ENCODE measurements around the gene SMIM44.
"Not testable (repeated sequence)": the region's sequence is repeated elsewhere in the genome, so short reads cannot be mapped to it uniquely, and the experiment has no call there.

The SMIM44 gene

GRCh38 chr19:3511506-3512251 is 28.4 kb upstream of the SMIM44 start:
- no peak for FAIRE-seq
- no peak for DNase-seq (ENCODE audit: insufficient read length, low spot score)
- no peak for TF ChIP-seq CTCF (IDR thresholded peaks at IDR 0.05; ENCODE audit: insufficient read depth, missing control alignments)

- no peak for DNase-seq (ENCODE audit: insufficient read length, low spot score)
- TF ChIP-seq CTCF (IDR thresholded peaks at IDR 0.05; ENCODE audit: insufficient read depth, missing control alignments): no peak
- FAIRE-seq: no peak
Observed at GRCh38 chr19:3510727-3511126, 27.5 kb upstream of the SMIM44 start.

GRCh38 chr19:3509566-3509989 is 26.3 kb upstream of the SMIM44 start:
- FAIRE-seq: no peak
- no peak for TF ChIP-seq CTCF (IDR thresholded peaks at IDR 0.05; ENCODE audit: insufficient read depth, missing control alignments)
- no peak for DNase-seq (ENCODE audit: insufficient read length, low spot score)

GRCh38 chr19:3508771-3509535 is 25.7 kb upstream of the SMIM44 start:
- no peak for FAIRE-seq
- no peak for TF ChIP-seq CTCF (IDR thresholded peaks at IDR 0.05; ENCODE audit: insufficient read depth, missing control alignments)
- no peak for DNase-seq (ENCODE audit: insufficient read length, low spot score)

GRCh38 chr19:3508121-3508661 is 24.9 kb upstream of the SMIM44 start:
- not testable (repeated sequence) for DNase-seq (ENCODE audit: insufficient read length, low spot score); FAIRE-seq

- FAIRE-seq: no peak
Observed at GRCh38 chr19:3507371-3508120, 24.3 kb upstream of the SMIM44 start.

More at GRCh38 chr19:3507371-3508120, 24.3 kb upstream of the SMIM44 start:
- TF ChIP-seq CTCF (IDR thresholded peaks at IDR 0.05; ENCODE audit: insufficient read depth, missing control alignments): no peak
- DNase-seq (ENCODE audit: insufficient read length, low spot score): no peak
